Liver (tissue), 9 donors: ENCODE results near the gene HIVEP3. TPM values are rescaled to one million over a fixed set of nuclear protein-coding genes. Genes with fewer than 3 reads are reported as not detected.

Experiments used
- DNase-seq: peaks from one replicate; pipeline ENCODE4 v3.0.0-alpha.2; 2017; ENCODE audit warnings: low spot score
- H3K27ac ChIP-seq, 2 donors: one replicate each; pipeline ENCODE4 v1.7.0; 2013; ENCODE audit warnings: inconsistent platforms in 2 of 2, low read length in 2 of 2, control low read depth in 1 of 2, low read depth in 1 of 2, mild to moderate bottlenecking in 1 of 2
- H3K27me3 ChIP-seq, 4 donors: one replicate each; pipeline versions ENCODE4 v1.6.1 to v1.7.0; 2013; ENCODE audit warnings: low read length in 3 of 4, inconsistent platforms in 1 of 4, mild to moderate bottlenecking in 1 of 4, moderate library complexity in 1 of 4; ENCODE audit not compliant: control insufficient read depth in 4 of 4, insufficient read depth in 4 of 4
- H3K36me3 ChIP-seq, 4 donors: one replicate each; pipeline versions ENCODE4 v1.6.1 to v1.7.0; 2013; ENCODE audit warnings: low read length in 3 of 4, mild to moderate bottlenecking in 3 of 4, low read depth in 1 of 4, moderate library complexity in 1 of 4; ENCODE audit not compliant: control insufficient read depth in 4 of 4, insufficient read depth in 3 of 4
- H3K4me1 ChIP-seq, 4 donors: one replicate each; pipeline versions ENCODE4 v1.6.1 to v1.7.0; 2013; ENCODE audit warnings: low read length in 3 of 4, mild to moderate bottlenecking in 3 of 4, moderate library complexity in 1 of 4; ENCODE audit not compliant: control insufficient read depth in 4 of 4, insufficient read depth in 4 of 4
- H3K4me3 ChIP-seq, 3 donors: one replicate each; pipeline versions ENCODE4 v1.6.1 to v1.7.0; 2013; ENCODE audit warnings: low read length in 3 of 3, control low read depth in 1 of 3, low read depth in 1 of 3, mild to moderate bottlenecking in 1 of 3
- H3K9ac ChIP-seq, 2 donors: one replicate each; pipeline ENCODE4 v1.7.0; 2013; ENCODE audit warnings: low read length in 2 of 2, mild to moderate bottlenecking in 2 of 2, moderate library complexity in 2 of 2, control low read depth in 1 of 2, low read depth in 1 of 2
- H3K9me3 ChIP-seq, 4 donors: one replicate each; pipeline versions ENCODE4 v1.6.1 to v1.7.0; 2013; ENCODE audit warnings: low read length in 3 of 4; ENCODE audit not compliant: control insufficient read depth in 4 of 4
- EGR1 ChIP-seq, 2 donors: IDR thresholded peaks; 2 replicates each; pipeline ENCODE4 v1.6.1; 2016 to 2018; ENCODE audit warnings: antibody characterized with exemption in 2 of 2, low read depth in 2 of 2
- FOXA1 ChIP-seq: IDR thresholded peaks from 2 replicates; pipeline ENCODE4 v1.6.1; 2016; ENCODE audit warnings: antibody characterized with exemption
- FOXA2 ChIP-seq: IDR thresholded peaks from 2 replicates; pipeline ENCODE4 v1.6.1; 2016; ENCODE audit warnings: antibody characterized with exemption
- HNF4A ChIP-seq, 2 donors: conservative IDR thresholded peaks; 2 replicates each; pipeline ENCODE4 v1.6.1; 2016; ENCODE audit warnings: antibody characterized with exemption in 2 of 2, mild to moderate bottlenecking in 2 of 2
- HNF4G ChIP-seq: IDR thresholded peaks from 2 replicates; pipeline ENCODE4 v1.6.1; 2016; ENCODE audit warnings: antibody characterized with exemption
- RAD21 ChIP-seq, 2 donors: IDR thresholded peaks; 2 replicates each; pipeline ENCODE4 v1.6.1; 2016; ENCODE audit warnings: antibody characterized with exemption in 2 of 2, mild to moderate bottlenecking in 2 of 2
- RXRA ChIP-seq, 2 donors: IDR thresholded peaks; 2 replicates each; pipeline ENCODE4 v1.6.1; 2017 to 2018; ENCODE audit warnings: antibody characterized with exemption in 2 of 2, mild to moderate bottlenecking in 1 of 2
- SP1 ChIP-seq: IDR thresholded peaks from 2 replicates; pipeline ENCODE4 v1.6.1; 2018; ENCODE audit warnings: antibody characterized with exemption, mild to moderate bottlenecking
- TAF1 ChIP-seq: conservative IDR thresholded peaks from 2 replicates; pipeline ENCODE4 v1.6.1; 2016; ENCODE audit warnings: antibody characterized with exemption, mild to moderate bottlenecking
- WGBS: extraction: QIAGEN DNeasy Blood & Tissue Kit; methylation state at CpG from one replicate; pipeline ENCODE4 v1.1.7; 2013; 5-methylcytosine and 5-hydroxymethylcytosine counted together
- polyA plus RNA-seq, 2 donors: library from polyadenylated mRNA; stranded (reverse) in 1 of 2; unstranded in 1 of 2; fragments of 200-250 nt in 1 of 2; fragments of >200 nt in 1 of 2; fragmentation: Nextera tagmentation in 1 of 2; extraction: Ambion mirVana in 1 of 2; gene quantifications; one replicate each; pipeline versions ENCODE4 v1.2.1 to v1.2.3, GENCODE V29; 2013 to 2015
- total RNA-seq, 2 donors: library from RNA; depleted of rRNA; stranded (reverse); fragments of >200 nt; gene quantifications; one replicate each; pipeline ENCODE4 v1.2.3, GENCODE V29; 2014
- TF ChIP-seq, protein P1 (sequence below): IDR thresholded peaks from 2 replicates; pipeline ENCODE4 v1.6.1; 2016; ENCODE audit warnings: antibody characterized with exemption
- TF ChIP-seq, protein P2 (sequence below): IDR thresholded peaks from 2 replicates; pipeline ENCODE4 v1.6.1; 2016; ENCODE audit warnings: antibody characterized with exemption
- TF ChIP-seq, protein P3 (sequence below): IDR thresholded peaks from 2 replicates; pipeline ENCODE4 v1.6.1; 2016; ENCODE audit warnings: antibody characterized with exemption
- TF ChIP-seq, protein P4 (sequence below): fragments of 150-350 bp; IDR thresholded peaks from 2 replicates; pipeline ENCODE4 v1.5.1; 2017; ENCODE audit warnings: improper control_type of control experiment, low read depth, low read length; ENCODE audit not compliant: missing input control
- TF ChIP-seq, protein P5 (sequence below): IDR thresholded peaks from 2 replicates; pipeline ENCODE4 v1.6.1; 2016; ENCODE audit warnings: antibody characterized with exemption, mild to moderate bottlenecking
- donor health status: healthy.
- donor health status: healthy.
- donor health status: healthy.
- donor health status: healthy.
- donor health status: healthy.

The HIVEP3 gene
- total and polyA plus RNA-seq, 4 donors = 0.93 to 1.6 (median 1.4) TPM

- TF ChIP-seq, protein P1, sequence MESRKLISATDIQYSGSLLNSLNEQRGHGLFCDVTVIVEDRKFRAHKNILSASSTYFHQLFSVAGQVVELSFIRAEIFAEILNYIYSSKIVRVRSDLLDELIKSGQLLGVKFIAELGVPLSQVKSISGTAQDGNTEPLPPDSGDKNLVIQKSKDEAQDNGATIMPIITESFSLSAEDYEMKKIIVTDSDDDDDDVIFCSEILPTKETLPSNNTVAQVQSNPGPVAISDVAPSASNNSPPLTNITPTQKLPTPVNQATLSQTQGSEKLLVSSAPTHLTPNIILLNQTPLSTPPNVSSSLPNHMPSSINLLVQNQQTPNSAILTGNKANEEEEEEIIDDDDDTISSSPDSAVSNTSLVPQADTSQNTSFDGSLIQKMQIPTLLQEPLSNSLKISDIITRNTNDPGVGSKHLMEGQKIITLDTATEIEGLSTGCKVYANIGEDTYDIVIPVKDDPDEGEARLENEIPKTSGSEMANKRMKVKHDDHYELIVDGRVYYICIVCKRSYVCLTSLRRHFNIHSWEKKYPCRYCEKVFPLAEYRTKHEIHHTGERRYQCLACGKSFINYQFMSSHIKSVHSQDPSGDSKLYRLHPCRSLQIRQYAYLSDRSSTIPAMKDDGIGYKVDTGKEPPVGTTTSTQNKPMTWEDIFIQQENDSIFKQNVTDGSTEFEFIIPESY = no peak
- no peak for TF ChIP-seq RAD21 (IDR thresholded peaks at IDR 0.05)
- no peak for TF ChIP-seq FOXA1
- no peak for TF ChIP-seq FOXA2
- TF ChIP-seq HNF4A (conservative IDR thresholded peaks at IDR 0.05) = no peak
- TF ChIP-seq HNF4G = no peak
- TF ChIP-seq TAF1 = no peak
- TF ChIP-seq EGR1 (IDR thresholded peaks at IDR 0.05; ENCODE audit: low read depth in 2 of 2) = no peak
- TF ChIP-seq, protein P2, sequence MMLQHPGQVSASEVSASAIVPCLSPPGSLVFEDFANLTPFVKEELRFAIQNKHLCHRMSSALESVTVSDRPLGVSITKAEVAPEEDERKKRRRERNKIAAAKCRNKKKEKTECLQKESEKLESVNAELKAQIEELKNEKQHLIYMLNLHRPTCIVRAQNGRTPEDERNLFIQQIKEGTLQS = no peak
- TF ChIP-seq, protein P3, sequence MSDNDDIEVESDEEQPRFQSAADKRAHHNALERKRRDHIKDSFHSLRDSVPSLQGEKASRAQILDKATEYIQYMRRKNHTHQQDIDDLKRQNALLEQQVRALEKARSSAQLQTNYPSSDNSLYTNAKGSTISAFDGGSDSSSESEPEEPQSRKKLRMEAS = no peak
- no peak for TF ChIP-seq SP1
- 93% methylated on average over 3 of the region's 3 CpGs for WGBS
- H3K9me3 ChIP-seq = no peaks in the 10 kb centered on the region
- H3K27ac ChIP-seq = no peak overlapping the region
- H3K27me3 ChIP-seq = no peaks in the 10 kb centered on the region
- H3K9ac ChIP-seq = no peak overlapping the region
- H3K4me3 ChIP-seq = no peak overlapping the region
- peaks cover 0 to 5% (median 0%) of the 10 kb centered on the region in 4 donors for H3K4me1 ChIP-seq
- no peaks in the 10 kb centered on the region for H3K36me3 ChIP-seq
- no peak for DNase-seq
Observed at GRCh38 chr1:41788427-41788826, 130.3 kb downstream of the HIVEP3 start.

- TF ChIP-seq RAD21 (IDR thresholded peaks at IDR 0.05) = peak in 1 of 2 donors; percentile 13
- TF ChIP-seq, protein P3 = no peak
- H3K36me3 ChIP-seq = no peaks in the 10 kb centered on the region
- 87% methylated on average over 3 of the region's 3 CpGs for WGBS
- no peak overlapping the region for H3K4me3 ChIP-seq
- no peak overlapping the region for H3K9ac ChIP-seq
- DNase-seq = no peak
- H3K4me1 ChIP-seq = no peaks in the 10 kb centered on the region
- no peaks in the 10 kb centered on the region for H3K9me3 ChIP-seq
- no peak overlapping the region for H3K27ac ChIP-seq
- no peaks in the 10 kb centered on the region for H3K27me3 ChIP-seq
Observed at GRCh38 chr1:41784531-41785274, 134.0 kb downstream of the HIVEP3 start.

GRCh38 chr1:41783189-41783639 is 135.5 kb downstream of the HIVEP3 start:
- Histone ChIP-seq H3K9ac (no peak overlapping the region), H3K27ac (no peak overlapping the region), H3K9me3 (no peaks in the 10 kb centered on the region), H3K4me1 (no peaks in the 10 kb centered on the region), H3K27me3 (no peaks in the 10 kb centered on the region), H3K4me3 (no peak overlapping the region), H3K36me3 (no peaks in the 10 kb centered on the region)
- WGBS = 85% methylated on average over 11 of the region's 11 CpGs
- DNase-seq = no peak
- TF ChIP-seq FOXA2 (no peak), TAF1 (no peak), FOXA1 (no peak), RXRA (IDR thresholded peaks at IDR 0.05) (no peak), SP1 (no peak), EGR1 (IDR thresholded peaks at IDR 0.05; ENCODE audit: low read depth in 2 of 2) (no peak)
- TF ChIP-seq, protein P4, sequence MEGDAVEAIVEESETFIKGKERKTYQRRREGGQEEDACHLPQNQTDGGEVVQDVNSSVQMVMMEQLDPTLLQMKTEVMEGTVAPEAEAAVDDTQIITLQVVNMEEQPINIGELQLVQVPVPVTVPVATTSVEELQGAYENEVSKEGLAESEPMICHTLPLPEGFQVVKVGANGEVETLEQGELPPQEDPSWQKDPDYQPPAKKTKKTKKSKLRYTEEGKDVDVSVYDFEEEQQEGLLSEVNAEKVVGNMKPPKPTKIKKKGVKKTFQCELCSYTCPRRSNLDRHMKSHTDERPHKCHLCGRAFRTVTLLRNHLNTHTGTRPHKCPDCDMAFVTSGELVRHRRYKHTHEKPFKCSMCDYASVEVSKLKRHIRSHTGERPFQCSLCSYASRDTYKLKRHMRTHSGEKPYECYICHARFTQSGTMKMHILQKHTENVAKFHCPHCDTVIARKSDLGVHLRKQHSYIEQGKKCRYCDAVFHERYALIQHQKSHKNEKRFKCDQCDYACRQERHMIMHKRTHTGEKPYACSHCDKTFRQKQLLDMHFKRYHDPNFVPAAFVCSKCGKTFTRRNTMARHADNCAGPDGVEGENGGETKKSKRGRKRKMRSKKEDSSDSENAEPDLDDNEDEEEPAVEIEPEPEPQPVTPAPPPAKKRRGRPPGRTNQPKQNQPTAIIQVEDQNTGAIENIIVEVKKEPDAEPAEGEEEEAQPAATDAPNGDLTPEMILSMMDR = no peak
- TF ChIP-seq, protein P5, sequence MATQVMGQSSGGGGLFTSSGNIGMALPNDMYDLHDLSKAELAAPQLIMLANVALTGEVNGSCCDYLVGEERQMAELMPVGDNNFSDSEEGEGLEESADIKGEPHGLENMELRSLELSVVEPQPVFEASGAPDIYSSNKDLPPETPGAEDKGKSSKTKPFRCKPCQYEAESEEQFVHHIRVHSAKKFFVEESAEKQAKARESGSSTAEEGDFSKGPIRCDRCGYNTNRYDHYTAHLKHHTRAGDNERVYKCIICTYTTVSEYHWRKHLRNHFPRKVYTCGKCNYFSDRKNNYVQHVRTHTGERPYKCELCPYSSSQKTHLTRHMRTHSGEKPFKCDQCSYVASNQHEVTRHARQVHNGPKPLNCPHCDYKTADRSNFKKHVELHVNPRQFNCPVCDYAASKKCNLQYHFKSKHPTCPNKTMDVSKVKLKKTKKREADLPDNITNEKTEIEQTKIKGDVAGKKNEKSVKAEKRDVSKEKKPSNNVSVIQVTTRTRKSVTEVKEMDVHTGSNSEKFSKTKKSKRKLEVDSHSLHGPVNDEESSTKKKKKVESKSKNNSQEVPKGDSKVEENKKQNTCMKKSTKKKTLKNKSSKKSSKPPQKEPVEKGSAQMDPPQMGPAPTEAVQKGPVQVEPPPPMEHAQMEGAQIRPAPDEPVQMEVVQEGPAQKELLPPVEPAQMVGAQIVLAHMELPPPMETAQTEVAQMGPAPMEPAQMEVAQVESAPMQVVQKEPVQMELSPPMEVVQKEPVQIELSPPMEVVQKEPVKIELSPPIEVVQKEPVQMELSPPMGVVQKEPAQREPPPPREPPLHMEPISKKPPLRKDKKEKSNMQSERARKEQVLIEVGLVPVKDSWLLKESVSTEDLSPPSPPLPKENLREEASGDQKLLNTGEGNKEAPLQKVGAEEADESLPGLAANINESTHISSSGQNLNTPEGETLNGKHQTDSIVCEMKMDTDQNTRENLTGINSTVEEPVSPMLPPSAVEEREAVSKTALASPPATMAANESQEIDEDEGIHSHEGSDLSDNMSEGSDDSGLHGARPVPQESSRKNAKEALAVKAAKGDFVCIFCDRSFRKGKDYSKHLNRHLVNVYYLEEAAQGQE = no peak
- TF ChIP-seq, protein P2 = no peak
- TF ChIP-seq, protein P1 = no peak
- TF ChIP-seq, protein P3 = no peak
